ENCODE results near the gene ARTN. TPM values are rescaled to one million over a fixed set of nuclear protein-coding genes. Genes with fewer than 3 reads are reported as not detected.

ARTN gene
- total and polyA plus RNA-seq, 9 of the 15 experiments (the other 6 are each of a cell fraction or from before 2014, with no cell fraction given), result 0.06 to 0.38 TPM; not detected in 7

- TF ChIP-seq ARID3B (CRISPR knock-in tag; IDR thresholded peaks at IDR 0.05; ENCODE audit: borderline replicate concordance) (no peak), ZNF174 (CRISPR knock-in tag; IDR thresholded peaks at IDR 0.05) (no peak), ZBTB9 (CRISPR knock-in tag; IDR thresholded peaks at IDR 0.05) (no peak), ZNF23 (CRISPR knock-in tag; IDR thresholded peaks at IDR 0.05) (no peak), ZNF165 (CRISPR knock-in tag; IDR thresholded peaks at IDR 0.05; ENCODE audit: borderline replicate concordance) (no peak), RUNX1 (IDR thresholded peaks at IDR 0.05; ENCODE audit: low read depth) (no peak), ZEB2 (IDR thresholded peaks at IDR 0.05) (0 out of 2 replicates have a peak, but pooled peaks have one; percentile 16), ZNF57 (CRISPR knock-in tag; IDR thresholded peaks at IDR 0.05) (no peak), RBM25 (IDR thresholded peaks at IDR 0.05; ENCODE audit: low read depth, low read length, severe bottlenecking) (no peak), CREB3L1 (IDR thresholded peaks at IDR 0.05; ENCODE audit: borderline replicate concordance, low read depth) (no peak), MAFF (IDR thresholded peaks at IDR 0.05; ENCODE audit: low read length) (no peak), SMAD2 (IDR thresholded peaks at IDR 0.05; ENCODE audit: low read depth, low read length) (no peak), FOXK1 (CRISPR knock-in tag; IDR thresholded peaks at IDR 0.05; ENCODE audit: borderline replicate concordance) (peak; percentile 89), FOXJ2 (tag; IDR thresholded peaks at IDR 0.05) (no peak), ZNF830 (CRISPR knock-in tag; IDR thresholded peaks at IDR 0.05) (no peak), MECOM (CRISPR knock-in tag; IDR thresholded peaks at IDR 0.05) (no peak), KAT7 (CRISPR knock-in tag; IDR thresholded peaks at IDR 0.05; ENCODE audit: borderline replicate concordance) (no peak), HLTF (IDR thresholded peaks at IDR 0.05) (no peak), ZNF778 (CRISPR knock-in tag; IDR thresholded peaks at IDR 0.05) (no peak), ESRRB (CRISPR knock-in tag; IDR thresholded peaks at IDR 0.05; ENCODE audit: borderline replicate concordance) (no peak)
- TF ChIP-seq, protein P1, sequence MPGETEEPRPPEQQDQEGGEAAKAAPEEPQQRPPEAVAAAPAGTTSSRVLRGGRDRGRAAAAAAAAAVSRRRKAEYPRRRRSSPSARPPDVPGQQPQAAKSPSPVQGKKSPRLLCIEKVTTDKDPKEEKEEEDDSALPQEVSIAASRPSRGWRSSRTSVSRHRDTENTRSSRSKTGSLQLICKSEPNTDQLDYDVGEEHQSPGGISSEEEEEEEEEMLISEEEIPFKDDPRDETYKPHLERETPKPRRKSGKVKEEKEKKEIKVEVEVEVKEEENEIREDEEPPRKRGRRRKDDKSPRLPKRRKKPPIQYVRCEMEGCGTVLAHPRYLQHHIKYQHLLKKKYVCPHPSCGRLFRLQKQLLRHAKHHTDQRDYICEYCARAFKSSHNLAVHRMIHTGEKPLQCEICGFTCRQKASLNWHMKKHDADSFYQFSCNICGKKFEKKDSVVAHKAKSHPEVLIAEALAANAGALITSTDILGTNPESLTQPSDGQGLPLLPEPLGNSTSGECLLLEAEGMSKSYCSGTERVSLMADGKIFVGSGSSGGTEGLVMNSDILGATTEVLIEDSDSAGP (CRISPR knock-in tag; IDR thresholded peaks at IDR 0.05), result no peak
- TF ChIP-seq, protein P2, sequence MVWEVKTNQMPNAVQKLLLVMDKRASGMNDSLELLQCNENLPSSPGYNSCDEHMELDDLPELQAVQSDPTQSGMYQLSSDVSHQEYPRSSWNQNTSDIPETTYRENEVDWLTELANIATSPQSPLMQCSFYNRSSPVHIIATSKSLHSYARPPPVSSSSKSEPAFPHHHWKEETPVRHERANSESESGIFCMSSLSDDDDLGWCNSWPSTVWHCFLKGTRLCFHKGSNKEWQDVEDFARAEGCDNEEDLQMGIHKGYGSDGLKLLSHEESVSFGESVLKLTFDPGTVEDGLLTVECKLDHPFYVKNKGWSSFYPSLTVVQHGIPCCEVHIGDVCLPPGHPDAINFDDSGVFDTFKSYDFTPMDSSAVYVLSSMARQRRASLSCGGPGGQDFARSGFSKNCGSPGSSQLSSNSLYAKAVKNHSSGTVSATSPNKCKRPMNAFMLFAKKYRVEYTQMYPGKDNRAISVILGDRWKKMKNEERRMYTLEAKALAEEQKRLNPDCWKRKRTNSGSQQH (CRISPR knock-in tag; IDR thresholded peaks at IDR 0.05), result no peak
These were observed 742 bp downstream of the ARTN start (continued) for GRCh38 chr1:43934101-43934985.

Data from K562 (cell line).